GM21367 (cell line): ENCODE data around the gene ERV3-1.
"Not testable (repeated sequence)": the region's sequence is repeated elsewhere in the genome, so short reads cannot be mapped to it uniquely, and the experiment has no call there.

Experiments used
- ATAC-seq: cut with Tn5 transposase; IDR thresholded peaks from one replicate; pipeline ENCODE4 v1.9.1; 2021; ENCODE audit not compliant: unreplicated experiment

The ERV3-1 gene

GRCh38 chr7:65006094-65006992 is at the start of gene ERV3-1:
TSS of gene ERV3-1 (minus strand) at chr7:65006687. CDS start at chr7:64993026, 13,661 bp downstream.
- ATAC-seq: peak; percentile 100

GRCh38 chr7:65055786-65056185 is 49.3 kb upstream of the ERV3-1 start:
- ATAC-seq: not testable (repeated sequence)

GRCh38 chr7:65054466-65054994 is 48.0 kb upstream of the ERV3-1 start:
- not testable (repeated sequence) for ATAC-seq

GRCh38 chr7:65051654-65052053 is 45.2 kb upstream of the ERV3-1 start:
- ATAC-seq: not testable (repeated sequence)

GRCh38 chr7:65051139-65051538 is 44.7 kb upstream of the ERV3-1 start:
- ATAC-seq: not testable (repeated sequence)

- not testable (repeated sequence) for ATAC-seq
Measured at GRCh38 chr7:65046329-65046728, 39.8 kb upstream of the ERV3-1 start.

GRCh38 chr7:65045589-65045988 is 39.1 kb upstream of the ERV3-1 start:
- not testable (repeated sequence) for ATAC-seq

- peak; percentile 27 for ATAC-seq
Measured at GRCh38 chr7:65038767-65039166, 32.3 kb upstream of the ERV3-1 start.

GRCh38 chr7:65037740-65038688 is 31.5 kb upstream of the ERV3-1 start:
- peak; percentile 80 for ATAC-seq

GRCh38 chr7:65036526-65036925 is 30.0 kb upstream of the ERV3-1 start:
- ATAC-seq: not testable (repeated sequence)

GRCh38 chr7:65035469-65035868 is 29.0 kb upstream of the ERV3-1 start:
- not testable (repeated sequence) for ATAC-seq

GRCh38 chr7:65034120-65034782 is 27.8 kb upstream of the ERV3-1 start:
- ATAC-seq: not testable (repeated sequence)

- not testable (repeated sequence) for ATAC-seq
Measured at GRCh38 chr7:65033391-65033790, 26.9 kb upstream of the ERV3-1 start.

- not testable (repeated sequence) for ATAC-seq
Measured at GRCh38 chr7:65025023-65025422, 18.5 kb upstream of the ERV3-1 start.

- ATAC-seq: not testable (repeated sequence)
Measured at GRCh38 chr7:65020978-65021377, 14.5 kb upstream of the ERV3-1 start.

GRCh38 chr7:65009881-65010280 is 3.4 kb upstream of the ERV3-1 start:
- ATAC-seq: not testable (repeated sequence)

GRCh38 chr7:65009394-65009793 is 2.9 kb upstream of the ERV3-1 start:
- not testable (repeated sequence) for ATAC-seq

- ATAC-seq: not testable (repeated sequence)
Measured at GRCh38 chr7:65007036-65007435, 549 bp upstream of the ERV3-1 start.

GRCh38 chr7:65004575-65004974 is 1.9 kb downstream of the ERV3-1 start:
- ATAC-seq: no peak

GRCh38 chr7:65002972-65003585 is 3.4 kb downstream of the ERV3-1 start:
- ATAC-seq: no peak
